Kidney (tissue), 14 donors: ENCODE measurements around the gene MAT2A. TPM values are rescaled to one million over a fixed set of nuclear protein-coding genes. Genes with fewer than 3 reads are reported as not detected.
"Not testable (repeated sequence)": the region's sequence is repeated elsewhere in the genome, so short reads cannot be mapped to it uniquely, and the experiment has no call there.

Source experiments
- DNase-seq, 5 donors: peaks; one replicate each; pipeline ENCODE4 v3.0.0-alpha.2; 2013 to 2020
- FAIRE-seq: peaks from 2 replicates; lab custom pipeline; 2012; peaks lifted over from hg19 to GRCh38; lab: Jason Lieb, UNC
- H3K27ac ChIP-seq, 2 donors: one replicate each; pipeline ENCODE4 v1.7.0; 2013; ENCODE audit warnings: low read depth in 2 of 2, low read length in 2 of 2, inconsistent platforms in 1 of 2
- H3K27me3 ChIP-seq: one replicate; pipeline ENCODE4 v1.7.1; 2013; ENCODE audit warnings: low read length, inconsistent platforms; ENCODE audit not compliant: control insufficient read depth, insufficient read depth
- H3K36me3 ChIP-seq, 3 donors: one replicate each; pipeline versions ENCODE4 v1.7.0 to v1.7.1; 2013; ENCODE audit warnings: low read length in 3 of 3, control low read depth in 1 of 3, inconsistent platforms in 1 of 3; ENCODE audit not compliant: insufficient read depth in 3 of 3, control insufficient read depth in 2 of 3
- H3K4me1 ChIP-seq, 3 donors: one replicate each; pipeline versions ENCODE4 v1.7.0 to v1.7.1; 2013; ENCODE audit warnings: low read length in 3 of 3, inconsistent platforms in 1 of 3, low read depth in 1 of 3; ENCODE audit not compliant: control insufficient read depth in 2 of 3, insufficient read depth in 2 of 3
- H3K4me3 ChIP-seq, 3 donors: one replicate each; pipeline versions ENCODE4 v1.7.0 to v1.8.1; 2013; ENCODE audit warnings: low read length in 3 of 3, control low read depth in 1 of 3, inconsistent platforms in 1 of 3
- H3K9ac ChIP-seq, 3 donors: one replicate each; pipeline versions ENCODE4 v1.7.0 to v1.7.1; 2013; ENCODE audit warnings: low read length in 3 of 3, control low read depth in 1 of 3, inconsistent platforms in 1 of 3
- H3K9me3 ChIP-seq, 3 donors: one replicate each; pipeline versions ENCODE4 v1.7.0 to v1.7.1; 2013; ENCODE audit warnings: low read length in 3 of 3, control low read depth in 1 of 3, inconsistent platforms in 1 of 3; ENCODE audit not compliant: control insufficient read depth in 2 of 3, insufficient read depth in 1 of 3
- CTCF ChIP-seq: IDR thresholded peaks from 3 replicates; pipeline ENCODE4 v1.5.1; 2012; ENCODE audit warnings: mild to moderate bottlenecking, moderate library complexity, borderline replicate concordance; ENCODE audit not compliant: insufficient read depth; ENCODE audit errors: extremely low read depth
- intact Hi-C: fragments of 100-400 bp; cut with DNase I; formaldehyde crosslinking; loops from one replicate; pipeline ENCODE4 v1.11.1; 2022
- polyA plus RNA-seq: library from polyadenylated mRNA; stranded (reverse); fragments of 350-450 nt; fragmentation: Illumina TruSeq; extraction: RNeasy Lipid Tissue Mini Kit (QIAGEN cat#74804); gene quantifications from one replicate; pipeline ENCODE4 v1.2.3, GENCODE V29; 2014; ENCODE audit warnings: low read depth, low replicate concordance; ENCODE audit not compliant: insufficient read depth
- total RNA-seq: library from RNA; stranded (reverse); fragmentation: NEBNext Ultra II Directional; extraction: Animal tissue kit (Norgen Biotek cat#: 25700); gene quantifications from one replicate; pipeline ENCODE4 v1.2.1, GENCODE V29; 2021
- donor health status: control.
- donor health status: control.
- donor health status: control.
- donor health status: control.
- donor health status: control.
- donor health status: DM: yes; HTN: yes; CAD: no.
- donor health status: Normal renal cell carcinoma (clear cell type).

MAT2A gene
- total and polyA plus RNA-seq, 2 donors from 2014 or later: 155 to 300 TPM

GRCh38 chr2:85557130-85557529 lies 18.2 kb downstream of the MAT2A start:
- H3K27ac ChIP-seq: no peak overlapping the region
- no peak for FAIRE-seq
- no peak for TF ChIP-seq CTCF
- intact Hi-C loops: no loop called here
- H3K4me1 ChIP-seq: peaks cover 0 to 9% (median 3%) of the 10 kb centered on the region in 3 donors
- H3K27me3 ChIP-seq: no peaks in the 10 kb centered on the region
- no peak overlapping the region for H3K9ac ChIP-seq
- H3K9me3 ChIP-seq: no peaks in the 10 kb centered on the region
- no peak for DNase-seq
- H3K4me3 ChIP-seq: no peak overlapping the region
- peaks cover 5 to 40% (median 19%) of the 10 kb centered on the region in 3 donors for H3K36me3 ChIP-seq

GRCh38 chr2:85558160-85558559 lies 19.2 kb downstream of the MAT2A start:
- peaks cover 5 to 30% (median 14%) of the 10 kb centered on the region in 3 donors for H3K36me3 ChIP-seq
- H3K9me3 ChIP-seq: no peaks in the 10 kb centered on the region
- intact Hi-C loops: no loop called here
- H3K27ac ChIP-seq: no peak overlapping the region
- DNase-seq (no peak), FAIRE-seq (no peak)
- H3K4me1 ChIP-seq: peaks cover 0 to 9% (median 3%) of the 10 kb centered on the region in 3 donors
- no peak overlapping the region for H3K9ac ChIP-seq
- no peaks in the 10 kb centered on the region for H3K27me3 ChIP-seq
- H3K4me3 ChIP-seq: no peak overlapping the region
- TF ChIP-seq CTCF: no peak

GRCh38 chr2:85560403-85560726 lies 21.4 kb downstream of the MAT2A start:
- intact Hi-C loops, H3K27me3 ChIP-seq, H3K27ac ChIP-seq, H3K9me3 ChIP-seq, DNase-seq, H3K4me1 ChIP-seq, FAIRE-seq: not testable (repeated sequence)
- H3K4me3 ChIP-seq: peak overlapping the region; percentile 70 to 88 (median 79)
- peak overlapping the region in 1 of 3 donors; percentile 43 for H3K9ac ChIP-seq
- H3K36me3 ChIP-seq: peaks cover 0 to 13% (median 5%) of the 10 kb centered on the region in 3 donors

GRCh38 chr2:85560812-85561279 lies 21.9 kb downstream of the MAT2A start:
- Histone ChIP-seq H3K27ac (peak overlapping the region; percentile 45 to 86), H3K4me3 (peak overlapping the region; percentile 70 to 88 (median 79)), H3K4me1 (peaks cover 0 to 9% (median 3%) of the 10 kb centered on the region in 3 donors), H3K9me3 (no peaks in the 10 kb centered on the region), H3K9ac (peak overlapping the region; percentile 43 to 83 (median 81)), H3K36me3 (peaks cover 0 to 12% (median 5%) of the 10 kb centered on the region in 3 donors), H3K27me3 (no peaks in the 10 kb centered on the region)
- intact Hi-C loops: no loop called here
- FAIRE-seq (no peak), DNase-seq (no peak)
- no peak for TF ChIP-seq CTCF
